HG02870 (cell line): ENCODE measurements around the gene NUTM2G.
"Not testable (repeated sequence)": the region's sequence is repeated elsewhere in the genome, so short reads cannot be mapped to it uniquely, and the experiment has no call there.

Experiments
- ATAC-seq: cut with Tn5 transposase; IDR thresholded peaks from one replicate; pipeline ENCODE4 v1.9.1; 2021; ENCODE audit warnings: mild to moderate bottlenecking, moderate library complexity; ENCODE audit not compliant: unreplicated experiment

The NUTM2G gene, protein sequence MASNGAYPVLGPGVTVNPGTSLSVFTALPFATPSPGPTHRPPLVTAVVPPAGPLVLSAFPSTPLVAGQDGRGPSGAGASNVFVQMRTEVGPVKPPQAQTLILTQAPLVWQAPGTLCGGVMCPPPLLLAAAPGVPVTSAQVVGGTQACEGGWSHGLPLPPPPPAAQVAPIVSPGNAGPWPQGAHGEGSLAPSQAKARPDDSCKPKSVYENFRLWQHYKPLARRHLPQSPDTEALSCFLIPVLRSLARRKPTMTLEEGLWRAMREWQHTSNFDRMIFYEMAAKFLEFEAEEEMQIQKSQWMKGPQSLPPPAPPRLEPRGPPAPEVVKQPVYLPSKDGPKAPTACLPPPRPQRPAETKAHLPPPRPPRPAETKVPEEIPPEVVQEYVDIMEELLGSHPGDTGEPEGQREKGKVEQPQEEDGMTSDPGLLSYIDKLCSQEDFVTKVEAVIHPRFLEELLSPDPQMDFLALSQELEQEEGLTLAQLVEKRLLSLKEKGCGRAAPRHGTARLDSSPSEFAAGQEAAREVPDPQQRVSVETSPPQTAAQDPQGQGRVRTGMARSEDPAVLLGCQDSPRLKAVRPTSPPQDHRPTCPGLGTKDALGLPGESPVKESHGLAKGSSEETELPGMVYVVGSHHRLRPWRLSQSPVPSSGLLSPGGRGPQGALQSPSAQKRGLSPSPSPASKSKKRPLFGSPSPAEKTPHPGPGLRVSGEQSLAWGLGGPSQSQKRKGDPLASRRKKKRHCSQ

DNA sequence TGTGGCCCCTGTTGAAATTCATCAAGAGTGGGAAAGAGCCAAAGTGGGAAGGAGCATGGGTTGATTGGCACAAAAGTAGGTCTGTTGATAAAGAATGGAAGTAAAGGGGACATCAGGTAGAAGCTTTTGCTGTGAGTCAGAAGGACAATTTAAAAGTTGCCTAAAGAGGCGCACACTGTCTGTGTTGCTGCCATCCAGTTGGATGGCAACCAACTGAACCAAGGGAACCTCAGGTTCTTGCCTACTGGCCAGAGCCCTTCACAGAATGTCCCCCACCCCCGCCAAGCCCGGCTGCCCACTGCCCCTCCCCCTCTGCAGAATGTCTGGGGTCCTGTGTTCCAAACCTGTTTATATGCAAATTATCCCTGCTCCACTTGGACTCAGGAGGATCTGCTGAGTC, at the start of gene NUTM2G:
TSS of gene NUTM2G (plus strand) at position 301 of the 400 bp plus-strand sequence. CDS start 182 bp downstream, outside the sequence.
- ATAC-seq: not testable (repeated sequence)

GRCh38 chr9:96883922-96884321, 44.7 kb upstream of the NUTM2G start:
- ATAC-seq: no peak

GRCh38 chr9:96884443-96884842, 44.2 kb upstream of the NUTM2G start:
- ATAC-seq: no peak

DNA sequence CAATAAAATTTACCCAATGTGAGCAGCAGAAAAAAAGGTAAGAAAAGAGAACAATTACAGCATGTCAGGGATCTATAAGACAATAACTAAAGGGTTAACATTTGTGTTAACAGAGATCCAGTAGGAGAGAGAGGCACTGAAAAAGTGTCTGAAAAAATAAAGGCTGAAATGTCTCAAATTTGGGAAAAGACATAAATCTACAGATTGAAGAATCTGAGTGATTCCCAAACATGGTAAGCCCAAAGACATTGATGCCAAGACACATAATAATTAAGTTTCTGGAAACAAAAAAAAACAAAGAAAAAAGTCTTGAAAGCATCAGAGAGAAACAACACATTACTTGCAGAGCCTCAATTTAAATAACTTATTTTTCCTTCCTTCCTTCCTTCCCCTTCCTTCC, 43.2 kb upstream of the NUTM2G start:
- no peak for ATAC-seq

DNA sequence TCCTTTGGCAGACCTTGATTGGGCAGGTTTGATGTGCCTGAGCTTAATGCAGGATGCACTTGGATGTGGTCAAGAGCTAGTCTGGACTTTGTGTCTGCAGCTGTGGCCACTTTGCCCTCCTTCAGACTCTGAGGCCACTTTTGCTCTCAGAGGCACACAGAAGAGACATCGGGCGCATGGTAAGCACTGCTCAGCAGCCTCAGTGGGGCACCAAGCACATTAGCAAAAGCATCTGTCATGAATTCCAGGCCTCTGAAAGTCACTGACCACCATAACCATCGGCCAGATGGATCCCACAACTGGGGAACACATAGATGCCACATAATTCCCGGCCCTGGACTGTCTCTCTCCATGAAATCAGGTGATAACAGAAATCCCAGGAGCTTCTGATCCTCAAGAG, 40.1 kb upstream of the NUTM2G start:
- no peak for ATAC-seq

- ATAC-seq: no peak
Observed at GRCh38 chr9:96892131-96892530, 36.5 kb upstream of the NUTM2G start.

GRCh38 chr9:96900010-96900409, 28.6 kb upstream of the NUTM2G start:
- not testable (repeated sequence) for ATAC-seq

DNA sequence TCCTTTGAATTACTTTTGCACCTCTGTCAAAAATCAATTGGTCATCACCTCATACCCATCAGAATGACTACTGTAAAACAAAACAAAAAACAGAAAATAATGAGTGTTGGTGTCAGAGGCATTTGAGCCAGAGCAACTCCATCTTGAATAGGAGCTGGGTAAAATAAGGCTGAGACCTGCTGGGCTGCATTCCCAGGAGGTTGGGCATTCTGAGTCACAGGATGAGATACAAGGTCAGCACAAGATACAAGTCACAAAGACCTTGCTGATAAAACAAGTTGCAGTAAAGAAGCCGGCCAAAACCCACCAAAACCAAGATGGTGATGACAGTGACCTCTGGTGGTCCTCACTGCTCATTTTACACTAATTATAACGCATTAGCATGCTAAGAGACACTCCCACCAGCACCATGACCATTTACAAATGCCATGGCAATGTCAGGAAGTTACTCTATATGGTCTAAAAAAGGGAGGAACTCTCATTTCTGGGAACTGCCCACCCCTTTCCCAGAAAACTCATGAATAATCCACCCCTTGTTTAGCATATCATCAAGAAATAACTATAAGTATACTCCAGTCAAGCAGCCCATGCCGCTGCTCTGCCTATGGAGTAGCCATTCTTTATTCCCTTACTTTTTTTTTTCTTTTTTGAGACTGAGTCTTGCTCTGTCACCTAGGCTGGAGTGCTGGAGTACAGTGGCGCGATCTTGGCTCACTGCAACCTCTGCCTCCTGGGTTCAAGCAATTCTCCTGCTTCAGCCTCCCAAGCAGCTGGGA, 23.5 kb upstream of the NUTM2G start:
- not testable (repeated sequence) for ATAC-seq

GRCh38 chr9:96908479-96908878, 20.2 kb upstream of the NUTM2G start:
- not testable (repeated sequence) for ATAC-seq

GRCh38 chr9:96915539-96915938, 13.1 kb upstream of the NUTM2G start:
- ATAC-seq: not testable (repeated sequence)

DNA sequence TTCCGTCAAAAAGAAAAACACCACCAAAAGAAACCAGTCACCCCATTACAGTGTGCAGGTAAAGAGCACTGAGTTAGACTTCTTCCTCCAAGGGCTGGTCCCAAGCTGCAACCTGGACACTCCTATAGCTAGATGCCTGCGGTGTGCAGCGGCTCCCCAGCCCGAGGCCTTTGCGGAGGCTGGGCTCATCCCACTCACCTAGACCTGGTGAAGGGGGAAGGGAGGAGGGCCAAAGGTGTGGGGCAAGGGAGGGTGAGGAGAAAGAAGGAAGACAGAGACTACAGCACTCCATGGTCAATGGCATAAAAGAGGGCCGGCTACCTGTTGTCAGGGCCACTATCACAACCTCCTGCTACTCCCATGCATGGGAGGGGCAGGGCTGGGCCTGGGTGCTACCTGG, 12.1 kb upstream of the NUTM2G start:
- ATAC-seq: not testable (repeated sequence)

GRCh38 chr9:96918550-96918949, 10.1 kb upstream of the NUTM2G start:
- not testable (repeated sequence) for ATAC-seq

- ATAC-seq: not testable (repeated sequence)
Observed at GRCh38 chr9:96920803-96921202, 7.8 kb upstream of the NUTM2G start.

- not testable (repeated sequence) for ATAC-seq
Observed at GRCh38 chr9:96925587-96925986, 3.1 kb upstream of the NUTM2G start.

GRCh38 chr9:96931665-96932064, 3.0 kb downstream of the NUTM2G start:
- not testable (repeated sequence) for ATAC-seq

DNA sequence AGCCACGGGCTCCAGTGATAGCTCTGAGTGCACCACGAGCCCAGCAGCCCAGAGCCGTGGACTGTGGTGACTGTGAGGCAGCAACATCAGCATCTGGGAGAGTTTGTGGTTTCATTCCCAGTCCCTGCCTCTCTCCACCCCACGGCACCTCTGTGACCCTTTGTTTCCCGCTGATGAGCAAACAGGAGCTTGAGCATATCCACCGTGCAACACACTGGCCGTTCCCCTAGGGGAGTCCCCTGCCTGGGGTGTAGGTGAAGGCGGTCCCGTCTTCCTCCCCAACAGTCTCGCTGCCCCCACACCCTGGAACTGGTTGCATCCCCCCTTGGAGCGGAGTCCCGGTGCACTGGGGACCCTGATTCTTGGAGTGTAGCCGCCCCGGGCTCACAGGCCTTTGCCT, 5.5 kb downstream of the NUTM2G start:
- not testable (repeated sequence) for ATAC-seq

GRCh38 chr9:96934706-96935105, 6.1 kb downstream of the NUTM2G start:
- not testable (repeated sequence) for ATAC-seq

DNA sequence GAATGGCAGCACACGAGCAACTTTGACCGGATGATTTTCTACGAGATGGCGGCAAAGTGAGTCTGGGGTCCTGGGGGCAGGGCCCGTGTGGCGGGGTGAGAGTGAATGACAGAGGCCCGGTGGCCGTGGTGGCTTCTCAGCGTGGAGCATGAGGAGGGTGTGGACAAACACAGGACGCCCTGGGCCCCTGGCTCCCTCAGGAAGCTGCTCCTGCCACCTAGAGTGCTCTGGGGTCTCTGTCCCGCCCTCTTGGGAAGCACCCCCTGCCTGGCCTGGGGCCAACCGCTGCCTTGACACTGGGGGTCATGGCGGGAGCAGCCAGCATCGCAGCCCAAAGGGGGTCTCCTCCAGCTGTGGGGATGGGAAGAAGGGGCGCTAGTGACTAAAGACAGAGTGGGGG, 6.8 kb downstream of the NUTM2G start:
- ATAC-seq: not testable (repeated sequence)

GRCh38 chr9:96937442-96937841, 8.8 kb downstream of the NUTM2G start:
- ATAC-seq: not testable (repeated sequence)

DNA sequence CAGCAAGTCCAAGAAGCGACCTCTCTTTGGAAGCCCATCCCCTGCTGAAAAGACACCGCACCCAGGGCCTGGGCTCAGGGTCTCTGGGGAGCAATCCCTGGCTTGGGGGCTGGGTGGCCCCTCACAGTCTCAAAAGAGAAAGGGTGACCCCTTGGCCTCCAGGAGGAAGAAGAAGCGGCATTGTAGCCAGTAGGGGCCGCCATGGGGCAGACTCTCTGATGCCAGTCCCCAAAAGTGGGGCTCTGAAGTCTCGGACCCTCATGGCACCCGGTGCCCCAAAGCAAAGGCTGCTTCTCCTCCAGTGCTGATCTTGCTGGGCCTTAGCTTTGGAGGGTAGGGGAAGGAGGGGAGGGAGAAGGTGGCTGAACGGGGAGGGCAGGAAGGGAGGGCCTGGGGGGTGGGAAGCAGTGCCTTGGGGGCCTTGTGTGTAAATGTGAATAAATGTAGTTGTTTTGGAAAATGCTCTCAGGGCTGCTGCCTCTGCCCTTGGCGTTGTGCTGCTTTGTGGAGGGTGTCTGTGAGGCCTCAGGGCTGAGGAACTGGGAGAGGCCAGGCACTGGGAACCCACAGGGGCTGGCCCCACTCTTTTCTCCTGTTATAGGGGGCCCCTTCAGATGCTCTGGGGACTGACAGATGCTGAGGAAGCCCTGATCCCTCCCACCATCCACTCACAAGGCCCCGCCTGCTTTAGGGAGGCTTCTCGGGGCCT, 10.5 kb downstream of the NUTM2G start:
- not testable (repeated sequence) for ATAC-seq
